IMR-90 (cell line): ENCODE results near the gene MLX. TPM values are rescaled to one million over a fixed set of nuclear protein-coding genes. Genes with fewer than 3 reads are reported as not detected.

Experiments
- ATAC-seq: fragments of 200-7000 bp; cut with Tn5 transposase; 2 replicates; pipeline ENCODE4 v1.9.1; 2020; ENCODE audit warnings: low read depth, mild to moderate bottlenecking, moderate library complexity
- BruUV-seq: library from RNA; stranded (reverse); fragments of 400-500 nt; replicated peaks from 2 replicates; lab custom pipeline; 2021; lab: Mats Ljungman, UMichigan
- CTCF ChIA-PET: fragments of 300-600 bp; formaldehyde crosslinking; extraction: SDS; loops from one replicate; lab custom pipeline; 2021; ENCODE audit warnings: antibody characterized with exemption; lab: Yijun Ruan, JAX
- POLR2A ChIA-PET: fragments of 300-600 bp; sonication (Branson Sonifier 250); formaldehyde crosslinking; loops from one replicate; lab custom pipeline; 2022; ENCODE audit warnings: antibody characterized with exemption; ENCODE audit not compliant: unreplicated experiment; lab: Charles Lee
- DNase-seq: peaks from one replicate; pipeline ENCODE4 v3.0.0; 2013
- H2AFZ ChIP-seq: replicated peaks from 2 replicates; pipeline ENCODE3; 2013; ENCODE audit warnings: low read length, mild to moderate bottlenecking; ENCODE audit not compliant: poor library complexity
- H2AK5ac ChIP-seq: 2 replicates; pipeline ENCODE4 v1.6.1; 2013; ENCODE audit warnings: low read depth, low read length, inconsistent platforms
- H2AK9ac ChIP-seq: replicated peaks from 2 replicates; pipeline ENCODE3; 2013; ENCODE audit warnings: mild to moderate bottlenecking, low read depth, low read length, moderate library complexity; ENCODE audit not compliant: poor library complexity
- H2BK120ac ChIP-seq: 2 replicates; pipeline ENCODE4 v1.6.1; 2013; ENCODE audit warnings: low read depth, low read length, inconsistent platforms
- H2BK15ac ChIP-seq: 3 replicates; pipeline ENCODE4 v1.6.1; 2013; ENCODE audit warnings: low read depth, low read length, inconsistent platforms
- H2BK20ac ChIP-seq: 2 replicates; pipeline ENCODE4 v1.6.1; 2013; ENCODE audit warnings: low read depth, mild to moderate bottlenecking, inconsistent platforms, low read length, moderate library complexity
- H2BK5ac ChIP-seq: 2 replicates; pipeline ENCODE4 v1.6.1; 2013; ENCODE audit warnings: mild to moderate bottlenecking, low read depth, low read length, inconsistent platforms; ENCODE audit not compliant: poor library complexity, severe bottlenecking
- H3K14ac ChIP-seq: replicated peaks from 2 replicates; pipeline ENCODE4 v1.6.1; 2013; ENCODE audit warnings: low read depth, low read length, inconsistent platforms
- H3K18ac ChIP-seq: 2 replicates; pipeline ENCODE4 v1.6.1; 2013; ENCODE audit warnings: low read depth, low read length, control low read depth
- H3K23ac ChIP-seq: 2 replicates; pipeline ENCODE4 v1.6.1; 2013; ENCODE audit warnings: low read depth, low read length, inconsistent platforms
- H3K27ac ChIP-seq: 2 replicates; pipeline ENCODE4 v1.5.1; 2013; ENCODE audit warnings: mild to moderate bottlenecking, control low read depth, low read length; ENCODE audit not compliant: insufficient read depth
- H3K27me3 ChIP-seq: 2 replicates; pipeline ENCODE4 v1.6.1; 2013; ENCODE audit warnings: low read length; ENCODE audit not compliant: control insufficient read depth, insufficient read depth
- H3K36me3 ChIP-seq: 2 replicates; pipeline ENCODE4 v1.6.1; 2013; ENCODE audit warnings: low read length, mixed read lengths; ENCODE audit not compliant: control insufficient read depth, insufficient read depth
- H3K4ac ChIP-seq: 2 replicates; pipeline ENCODE4 v1.6.1; 2013; ENCODE audit warnings: low read depth, low read length, inconsistent platforms
- H3K4me1 ChIP-seq: 2 replicates; pipeline ENCODE4 v1.6.1; 2013; ENCODE audit warnings: low read length, mixed read lengths; ENCODE audit not compliant: control insufficient read depth, insufficient read depth
- H3K4me2 ChIP-seq: 2 replicates; pipeline ENCODE4 v1.6.1; 2013; ENCODE audit warnings: low read depth, mild to moderate bottlenecking, control low read depth, low read length, moderate library complexity
- H3K4me3 ChIP-seq: 2 replicates; pipeline ENCODE4 v1.5.1; 2013; ENCODE audit warnings: low read depth, mild to moderate bottlenecking, control low read depth, low read length, moderate library complexity; ENCODE audit not compliant: insufficient read depth
- H3K56ac ChIP-seq: 2 replicates; pipeline ENCODE4 v1.6.1; 2013; ENCODE audit warnings: low read length, inconsistent platforms; ENCODE audit not compliant: insufficient read depth; ENCODE audit errors: extremely low read depth
- H3K79me1 ChIP-seq, 2 experiments: 2 replicates each; pipeline ENCODE4 v1.6.1; 2013; ENCODE audit warnings: low read length in 2 of 2, inconsistent platforms in 1 of 2, low read depth in 1 of 2
- H3K9ac ChIP-seq: 2 replicates; pipeline ENCODE4 v1.6.1; 2013; ENCODE audit warnings: low read depth, low read length, control low read depth
- H3K9me1 ChIP-seq: 2 replicates; pipeline ENCODE4 v1.6.1; 2013; ENCODE audit warnings: low read length, inconsistent platforms; ENCODE audit not compliant: insufficient read depth
- H3K9me3 ChIP-seq: 2 replicates; pipeline ENCODE4 v1.6.1; 2013; ENCODE audit warnings: low read length; ENCODE audit not compliant: control insufficient read depth, insufficient read depth
- H4K20me1 ChIP-seq: 2 replicates; pipeline ENCODE4 v1.6.1; 2013; ENCODE audit warnings: low read length, inconsistent platforms; ENCODE audit not compliant: insufficient read depth
- H4K5ac ChIP-seq: 2 replicates; pipeline ENCODE4 v1.6.1; 2013; ENCODE audit warnings: mild to moderate bottlenecking, low read depth, low read length, control low read depth
- H4K8ac ChIP-seq, 2 experiments: 2 replicates each; pipeline ENCODE4 v1.6.1; 2013; ENCODE audit warnings: low read depth in 2 of 2, low read length in 2 of 2, control low read depth in 1 of 2, inconsistent platforms in 1 of 2
- H4K91ac ChIP-seq: 2 replicates; pipeline ENCODE4 v1.6.1; 2013; ENCODE audit warnings: low read depth, low read length, inconsistent platforms; ENCODE audit not compliant: insufficient read depth
- CEBPB ChIP-seq: IDR thresholded peaks from 2 replicates; pipeline ENCODE4 v1.6.1; 2012; ENCODE audit warnings: low read depth, low read length, improper control_type of control experiment
- CHD1 ChIP-seq: IDR thresholded peaks from 2 replicates; pipeline ENCODE4 v1.6.1; 2012; ENCODE audit warnings: low read depth, low read length, improper control_type of control experiment
- FOS ChIP-seq: fragments of 150-350 bp; IDR thresholded peaks from 2 replicates; pipeline ENCODE4 v1.6.1; 2016; ENCODE audit warnings: low read depth, low read length
- MAZ ChIP-seq: IDR thresholded peaks from 2 replicates; pipeline ENCODE4 v1.6.1; 2012; ENCODE audit warnings: low read depth, mild to moderate bottlenecking, low read length, improper control_type of control experiment, moderate library complexity, borderline replicate concordance
- MXI1 ChIP-seq: IDR thresholded peaks from 2 replicates; pipeline ENCODE4 v1.6.1; 2012; ENCODE audit warnings: low read depth, mild to moderate bottlenecking, low read length, moderate library complexity, borderline replicate concordance
- NFE2L2 ChIP-seq: fragments of 150-350 bp; IDR thresholded peaks from 2 replicates; pipeline ENCODE4 v1.6.1; 2016; ENCODE audit warnings: low read depth, mild to moderate bottlenecking, low read length
- RAD21 ChIP-seq: IDR thresholded peaks from 2 replicates; pipeline ENCODE4 v1.6.1; 2012; ENCODE audit warnings: low read length, improper control_type of control experiment
- RCOR1 ChIP-seq: IDR thresholded peaks from 2 replicates; pipeline ENCODE4 v1.6.1; 2012; ENCODE audit warnings: mild to moderate bottlenecking, low read length, improper control_type of control experiment; ENCODE audit not compliant: insufficient replicate concordance
- WGBS, 2 experiments: methylation state at CpG; one replicate each; pipeline versions ENCODE4 v1.1.5 to v1.1.7; 2013; ENCODE audit warnings: missing lambda C conversion rate in 2 of 2; ENCODE audit not compliant: insufficient read length in 1 of 2; ENCODE audit errors: extremely low coverage in 2 of 2; 5-methylcytosine and 5-hydroxymethylcytosine counted together
- dilution Hi-C: fragments of 300-500 bp; cut with HindIII; formaldehyde crosslinking; loops from one replicate; pipeline ENCODE4 v1.14.3; 2018; ENCODE audit warnings: low sequenced_read_pairs; ENCODE audit not compliant: unreplicated experiment
- in situ Hi-C: fragments of 300-500 bp; cut with MboI; formaldehyde crosslinking; loops from 3 replicates; pipeline ENCODE4 v1.14.3; 2019; ENCODE audit warnings: low sequenced_read_pairs, inconsistent platforms, mixed read lengths
- intact Hi-C: fragments of 100-400 bp; cut with micrococcal nuclease; formaldehyde crosslinking; loops from 2 replicates; pipeline ENCODE4 v1.10.0; 2022
- polyA plus RNA-seq, 3 experiments: library from polyadenylated mRNA; depleted of rRNA; stranded (reverse); fragments of >200 nt; gene quantifications; 2 replicates each; pipeline ENCODE4 v1.2.3, GENCODE V29; 2012; ENCODE audit warnings: low replicate concordance in 1 of 3
- total RNA-seq: library from RNA; depleted of rRNA; stranded (reverse); fragments of >200 nt; gene quantifications from 2 replicates; pipeline ENCODE4 v1.2.3, GENCODE V29; 2012
- TF ChIP-seq, protein P1 (sequence below): fragments of 150-350 bp; IDR thresholded peaks from 2 replicates; pipeline ENCODE4 v1.6.1; 2016; ENCODE audit warnings: low read depth, mild to moderate bottlenecking, low read length, moderate library complexity, borderline replicate concordance

Gene MLX
- total and polyA plus RNA-seq, 2 of the 4 experiments (the other 2 are of a cell fraction) = 37.8 to 45.6 TPM

DNA sequence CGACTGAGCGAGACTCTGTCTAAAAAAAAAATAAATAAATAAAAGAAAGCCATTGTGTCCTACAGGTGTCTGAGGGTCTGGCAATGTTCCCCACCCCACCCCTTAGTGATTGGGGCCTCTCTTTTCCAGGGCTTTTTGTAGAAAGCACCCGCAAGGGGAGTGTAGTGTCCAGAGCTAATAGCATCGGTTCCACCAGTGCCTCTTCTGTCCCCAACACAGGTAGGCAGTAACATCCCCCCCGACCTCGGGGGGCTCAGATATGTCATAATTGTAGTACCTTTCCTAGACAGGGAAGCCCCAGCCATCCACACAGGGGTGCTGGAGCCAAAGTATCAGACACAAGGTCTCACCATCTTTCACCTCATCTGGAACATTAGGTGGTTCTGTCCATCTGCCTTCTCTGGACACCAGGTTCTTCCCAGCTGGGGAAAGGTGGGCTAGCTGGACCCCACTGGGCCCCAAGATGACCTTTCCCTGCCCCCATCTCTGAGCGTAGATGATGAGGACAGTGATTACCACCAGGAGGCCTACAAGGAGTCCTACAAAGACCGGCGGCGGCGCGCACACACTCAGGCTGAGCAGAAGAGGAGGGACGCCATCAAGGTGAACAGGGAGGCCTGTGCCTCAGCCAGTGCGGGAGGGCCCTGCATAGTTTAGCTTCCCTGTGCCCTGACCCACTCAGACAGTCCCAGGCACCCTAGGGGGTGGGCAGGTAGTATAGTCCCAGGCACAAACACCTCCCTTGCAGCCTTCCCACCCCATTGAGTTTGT is 1.6 kb downstream of the MLX start:
- Histone ChIP-seq H2AK5ac (no peak overlapping the region), H2BK5ac (no peak overlapping the region), H4K8ac (no peak overlapping the region), H4K20me1 (peaks cover 12% of the 10 kb centered on the region; the same call in 1 of the 2 replicates), H4K91ac (no peak overlapping the region), H2BK20ac (no peak overlapping the region), H2AFZ (no peak overlapping the region), H3K27me3 (no peaks in the 10 kb centered on the region), H3K36me3 (peaks cover 74% of the 10 kb centered on the region), H3K23ac (peak overlapping the region; percentile 43; the same call in 1 of the 2 replicates), H2AK9ac (peak overlapping the region; percentile 40), H3K79me1 (peaks cover 36 to 86% of the 10 kb centered on the region in 2 experiments; a peak in 3 of 4 replicates), H3K4me2 (no peak overlapping the region), H3K9me3 (no peaks in the 10 kb centered on the region), H3K27ac (no peak overlapping the region), H3K56ac (no peak overlapping the region), H4K5ac (no peak overlapping the region), H3K4me1 (peaks cover 7% of the 10 kb centered on the region), H3K4me3 (no peak overlapping the region), H3K4ac (no peak overlapping the region), H3K9ac (no peak overlapping the region), H2BK120ac (no peak overlapping the region), H3K18ac (no peak overlapping the region), H2BK15ac (no peak overlapping the region), H3K14ac (no peak overlapping the region), H3K9me1 (peaks cover 11% of the 10 kb centered on the region)
- in situ Hi-C loops (no loop called here), intact Hi-C loops (no loop called here), dilution Hi-C loops (no loop called here)
- CTCF ChIA-PET = no interaction called here
- TF ChIP-seq, protein P1, sequence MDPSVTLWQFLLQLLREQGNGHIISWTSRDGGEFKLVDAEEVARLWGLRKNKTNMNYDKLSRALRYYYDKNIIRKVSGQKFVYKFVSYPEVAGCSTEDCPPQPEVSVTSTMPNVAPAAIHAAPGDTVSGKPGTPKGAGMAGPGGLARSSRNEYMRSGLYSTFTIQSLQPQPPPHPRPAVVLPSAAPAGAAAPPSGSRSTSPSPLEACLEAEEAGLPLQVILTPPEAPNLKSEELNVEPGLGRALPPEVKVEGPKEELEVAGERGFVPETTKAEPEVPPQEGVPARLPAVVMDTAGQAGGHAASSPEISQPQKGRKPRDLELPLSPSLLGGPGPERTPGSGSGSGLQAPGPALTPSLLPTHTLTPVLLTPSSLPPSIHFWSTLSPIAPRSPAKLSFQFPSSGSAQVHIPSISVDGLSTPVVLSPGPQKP = no peak
- TF ChIP-seq MXI1 = no peak
- no peak for TF ChIP-seq NFE2L2
- no peak for TF ChIP-seq FOS
- TF ChIP-seq CHD1 = no peak
- no peak for TF ChIP-seq RAD21
- no peak for TF ChIP-seq MAZ
- no peak for TF ChIP-seq CEBPB
- no peak for TF ChIP-seq RCOR1
- POLR2A ChIA-PET = no interaction called here
- no peak for DNase-seq
- no CpG with 5 or more reads among the region's 14 CpGs for WGBS, 2 experiments
- ATAC-seq = no peak
- BruUV-seq = no TSS peak
